Measurements from ENCODE around the gene TDRD12.

GRCh38 chr19:32789429-32789828, 69.9 kb downstream of the TDRD12 start:
- TF ChIP-seq CTCF (IDR thresholded peaks at IDR 0.05), result no peak
- TF ChIP-seq POLR2A (IDR thresholded peaks at IDR 0.05), result no peak
- TF ChIP-seq POLR2AphosphoS5 (IDR thresholded peaks at IDR 0.05), result no peak
